GM19035 (cell line): ENCODE results near the gene COL23A1.

ENCODE experiments used
- ATAC-seq: cut with Tn5 transposase; IDR thresholded peaks from one replicate; pipeline ENCODE4 v1.9.1; 2021; ENCODE audit not compliant: unreplicated experiment

Gene COL23A1

DNA sequence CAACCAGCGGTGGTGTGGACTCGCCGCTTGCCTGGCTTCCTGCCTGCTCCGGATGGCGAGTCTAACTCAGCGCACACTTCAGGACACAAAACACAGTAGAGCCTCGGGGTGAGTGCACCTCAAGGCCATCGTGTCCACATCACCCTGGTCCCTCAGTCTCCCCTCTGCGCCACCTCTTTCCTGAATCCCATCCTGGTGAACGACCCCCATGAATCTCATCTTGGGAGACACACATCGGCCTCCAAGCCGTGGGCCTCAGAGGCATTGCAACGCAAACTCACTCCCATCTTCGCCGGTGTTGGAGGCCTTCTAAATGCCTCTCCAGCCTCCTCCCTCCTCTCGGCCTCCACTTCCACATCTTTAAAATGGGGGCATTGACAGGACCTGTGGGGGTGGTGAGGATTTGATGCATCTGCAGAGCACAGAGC is 124.3 kb downstream of the COL23A1 start:
- no peak for ATAC-seq

DNA sequence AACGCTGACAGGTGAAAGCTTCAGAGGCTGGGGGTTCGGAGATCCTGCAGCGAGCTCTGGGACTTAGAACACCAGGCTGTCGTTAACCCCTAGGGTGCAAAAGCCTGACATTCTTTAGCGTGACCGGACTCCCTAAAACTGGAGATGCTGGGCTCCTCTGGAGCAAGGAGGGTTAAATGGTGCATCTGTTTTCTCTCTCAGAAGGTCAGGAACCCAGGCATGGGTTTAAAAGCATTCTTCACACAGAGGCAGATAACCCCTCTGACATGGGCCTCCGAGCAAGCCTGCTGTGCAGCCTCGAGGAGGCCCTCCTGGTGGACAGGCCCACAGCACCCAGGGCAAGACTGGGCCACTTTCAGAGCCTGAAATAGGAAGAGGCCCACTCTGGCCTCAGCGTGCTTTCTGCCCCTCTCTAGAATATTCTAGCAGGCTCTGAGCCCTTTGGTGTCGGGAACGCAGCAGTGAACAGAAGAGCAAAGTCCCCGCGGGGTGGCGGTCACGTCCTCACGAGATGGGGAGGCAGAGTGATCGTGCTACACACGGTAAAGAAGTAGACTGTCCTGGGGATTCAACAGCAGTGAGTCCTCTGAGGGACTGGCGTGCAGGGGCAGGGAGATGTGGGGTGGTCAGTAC is 124.8 kb downstream of the COL23A1 start:
- ATAC-seq = no peak

DNA sequence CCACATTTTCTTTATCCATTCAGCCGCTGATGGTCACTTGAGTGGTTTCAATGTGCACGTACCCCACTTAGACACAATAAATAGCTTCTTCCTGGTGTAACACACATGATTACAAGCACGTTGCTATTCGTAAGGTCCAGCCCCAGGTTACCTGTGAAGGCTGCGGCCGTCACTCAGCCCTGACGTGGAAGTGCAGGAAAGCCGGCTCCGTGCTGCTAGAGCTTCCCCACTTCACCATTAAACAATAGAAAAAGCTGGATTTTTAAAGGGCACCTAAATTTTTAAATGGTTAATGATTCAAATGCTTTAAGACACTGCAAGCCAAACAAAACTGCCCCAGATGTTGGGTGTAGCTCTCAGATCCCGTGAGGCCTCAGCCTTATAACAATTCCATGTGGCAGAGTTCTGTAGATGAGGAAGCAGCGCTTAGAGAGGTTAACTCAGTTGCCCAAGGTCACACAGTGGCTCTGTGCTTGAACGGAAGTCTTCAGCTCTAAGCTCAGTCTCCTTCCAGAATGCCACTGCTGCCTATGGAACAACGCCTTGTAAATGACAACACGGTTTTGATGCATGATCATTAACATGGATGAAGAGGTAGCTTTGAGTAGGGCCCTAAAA is 125.7 kb downstream of the COL23A1 start:
- ATAC-seq = no peak

DNA sequence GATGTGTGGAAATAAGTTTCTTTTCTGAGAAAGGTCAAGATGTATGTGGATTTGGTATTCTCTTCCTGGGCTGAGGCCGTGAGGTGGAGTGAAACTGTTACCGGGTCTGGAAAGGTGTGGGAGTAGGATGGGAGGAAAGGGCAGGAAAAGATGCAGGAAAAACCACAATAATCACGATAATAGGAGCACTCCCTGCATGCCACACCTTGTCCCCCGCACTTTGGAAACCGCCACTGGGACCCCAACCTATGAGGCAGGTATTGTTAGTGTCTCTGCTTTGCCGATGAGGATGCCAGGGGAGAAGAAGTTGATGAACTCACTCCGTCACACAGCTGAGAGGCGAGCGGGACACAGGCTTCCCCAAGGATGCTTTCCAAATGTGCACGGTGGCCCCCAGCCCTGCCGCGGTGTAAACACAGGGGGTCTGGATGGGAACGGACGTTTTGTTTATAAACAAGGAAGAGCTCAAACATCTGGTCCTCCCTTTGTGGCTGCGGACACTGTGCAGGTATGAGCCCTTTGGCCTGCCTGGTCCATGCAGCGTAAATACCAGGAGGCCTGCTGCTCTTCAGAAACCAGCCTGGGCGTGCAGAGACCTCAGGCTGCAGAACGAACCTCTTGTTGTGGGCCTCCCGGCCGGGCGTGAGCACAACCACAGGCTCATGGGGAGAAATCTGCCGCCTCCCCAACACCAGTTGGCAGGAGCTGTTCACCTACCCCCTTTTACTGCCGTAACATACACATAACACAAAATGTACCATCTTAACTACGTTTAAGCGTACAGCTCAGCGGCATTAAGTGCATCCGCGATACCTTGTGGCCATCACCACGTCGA is 126.7 kb downstream of the COL23A1 start:
- ATAC-seq = no peak

DNA sequence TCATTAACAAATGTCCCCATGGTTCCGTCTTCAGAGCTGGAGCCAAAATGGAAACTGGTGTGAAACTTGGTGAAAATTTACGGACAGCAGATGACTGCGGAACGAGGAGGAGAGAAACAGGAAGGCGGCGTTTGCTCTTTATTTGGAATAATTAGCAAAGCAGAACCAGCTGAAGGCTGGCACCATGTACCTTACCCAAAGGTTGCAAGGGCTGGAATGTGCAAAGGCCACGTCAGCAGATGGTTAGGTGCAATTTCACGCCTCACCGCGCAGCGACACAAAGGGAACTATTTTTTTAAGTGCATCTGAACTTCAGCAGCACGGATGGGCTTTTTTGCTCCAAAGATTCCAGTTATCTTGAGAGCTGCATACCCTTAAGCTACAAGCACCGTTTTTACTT is 127.4 kb downstream of the COL23A1 start:
- no peak for ATAC-seq

DNA sequence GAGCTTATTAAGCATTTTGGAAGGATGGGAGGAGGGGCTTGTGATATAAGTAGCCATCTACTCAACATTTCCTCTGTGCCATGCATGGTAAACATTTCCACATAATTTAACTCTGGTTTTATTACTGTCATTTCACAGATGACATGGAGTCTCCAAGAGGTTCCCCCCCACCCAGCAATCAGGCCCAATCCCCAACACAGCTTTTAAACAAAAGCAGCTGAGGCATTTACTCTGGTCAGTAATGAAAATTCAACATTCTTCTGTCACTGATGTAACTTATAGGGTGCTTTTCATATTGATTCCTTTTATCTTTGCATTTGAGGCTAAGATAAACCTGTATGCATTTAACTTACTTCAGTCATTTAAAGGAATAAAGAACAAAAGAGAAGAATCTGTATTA is 128.1 kb downstream of the COL23A1 start:
- no peak for ATAC-seq

DNA sequence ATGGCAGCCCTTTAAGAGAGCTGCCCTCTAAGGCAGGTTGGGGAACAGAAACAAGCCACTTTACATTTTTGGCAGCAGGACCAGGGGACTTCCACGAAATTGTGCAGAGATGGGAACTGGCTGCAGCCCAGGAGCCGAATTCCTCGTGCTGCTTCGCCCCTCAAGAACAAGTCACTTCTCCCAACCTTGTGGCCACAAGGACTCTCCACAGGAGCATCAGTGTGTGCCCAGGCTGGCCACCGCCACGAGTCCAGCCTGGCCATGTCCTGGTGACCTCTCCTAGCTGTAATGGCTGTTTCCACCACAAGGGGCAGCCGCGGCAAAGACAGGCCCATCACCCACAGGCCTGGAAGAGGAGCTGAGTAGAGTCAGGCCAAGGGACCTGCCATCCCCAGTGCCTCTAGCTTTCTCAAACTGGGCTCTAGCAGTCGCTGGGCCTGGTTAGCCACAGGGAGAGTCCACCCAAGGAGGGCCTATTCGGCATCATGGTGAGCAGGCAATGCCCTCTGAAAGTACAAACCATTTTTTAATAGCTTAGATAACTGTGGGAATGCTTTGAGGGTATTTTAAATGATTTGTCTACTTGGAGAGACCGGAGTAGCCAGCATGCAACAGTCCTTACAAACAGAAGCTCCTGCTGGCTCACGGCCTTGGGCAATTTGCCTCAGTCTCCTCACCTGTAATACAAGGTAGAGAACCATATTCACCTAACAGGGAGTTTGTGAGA is 129.0 kb downstream of the COL23A1 start:
- ATAC-seq = no peak

DNA sequence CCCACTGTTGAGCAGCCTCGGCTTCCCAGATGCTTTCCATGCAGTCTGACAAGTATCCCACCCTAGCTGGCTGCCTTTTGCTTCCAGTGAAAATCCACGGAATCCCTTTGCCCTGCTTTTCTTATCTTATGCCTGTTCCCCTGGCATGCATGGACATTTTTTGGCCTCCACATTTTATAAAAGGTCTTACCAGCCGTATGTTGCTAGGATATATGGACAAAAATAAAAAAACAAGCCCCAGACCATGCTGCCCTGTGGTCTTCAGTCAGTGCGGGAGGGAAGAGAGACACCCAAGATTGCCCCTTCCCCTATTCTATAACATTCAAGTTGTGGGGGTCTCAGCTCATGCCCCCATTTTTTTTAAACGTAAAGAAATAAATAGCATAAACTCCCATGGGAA is 129.6 kb downstream of the COL23A1 start:
- no peak for ATAC-seq

DNA sequence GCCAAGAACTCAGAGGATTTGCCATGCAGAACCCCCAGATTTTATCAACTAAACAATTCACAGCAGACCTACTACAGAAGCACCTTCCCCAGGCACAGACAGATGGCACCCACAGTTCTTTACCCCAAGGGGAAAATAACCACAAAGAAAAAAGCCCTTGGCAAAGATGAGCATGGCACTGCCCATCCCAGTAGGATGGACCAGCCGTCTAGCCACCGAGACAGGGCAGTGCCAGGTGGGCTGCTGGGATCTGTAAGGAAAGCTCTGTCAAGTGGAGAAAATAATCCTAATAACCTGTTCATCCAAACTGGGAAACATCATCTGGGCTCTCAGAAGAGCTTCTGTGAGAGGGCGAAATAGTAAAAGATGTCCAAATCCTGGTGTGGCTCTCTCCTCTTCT is 130.0 kb downstream of the COL23A1 start:
- ATAC-seq = no peak

DNA sequence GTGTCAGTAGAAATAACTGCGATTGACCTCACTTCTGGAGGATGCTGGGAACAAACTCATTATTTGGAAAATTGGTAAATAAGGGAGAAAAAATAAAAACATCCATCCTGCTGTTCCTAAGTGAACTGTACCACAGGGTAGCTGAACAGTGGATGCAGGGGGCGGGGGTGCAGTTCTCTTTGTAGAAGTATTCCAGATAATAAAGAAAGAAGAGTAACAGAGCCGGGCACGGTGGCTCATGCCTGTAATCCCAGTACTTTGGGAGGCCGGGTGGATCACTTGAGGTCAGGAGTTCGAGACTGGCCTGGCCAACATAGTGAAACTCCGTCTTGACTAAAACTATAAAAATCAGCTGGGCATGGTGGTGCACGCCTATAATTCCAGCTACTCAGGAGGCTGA is 132.1 kb downstream of the COL23A1 start:
- no peak for ATAC-seq

DNA sequence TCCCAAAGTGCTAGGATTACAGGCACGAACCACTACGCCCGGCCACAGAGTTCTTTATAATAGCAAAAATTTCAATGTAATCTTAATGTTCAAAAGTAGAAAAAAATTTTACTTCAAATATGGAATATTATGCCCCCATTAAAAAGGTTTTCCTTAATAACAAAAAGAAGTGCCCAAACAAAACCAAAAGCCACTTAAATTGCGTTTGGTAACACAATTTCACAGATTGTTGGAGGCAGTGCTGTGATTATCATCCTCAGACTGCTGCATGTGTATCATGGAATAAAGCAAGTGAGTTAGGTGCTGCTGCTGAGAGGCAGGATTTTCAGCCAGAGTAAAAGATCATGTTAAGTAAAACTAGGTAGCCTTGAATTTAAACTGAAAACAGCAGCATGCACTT is 132.7 kb downstream of the COL23A1 start:
- ATAC-seq = no peak

DNA sequence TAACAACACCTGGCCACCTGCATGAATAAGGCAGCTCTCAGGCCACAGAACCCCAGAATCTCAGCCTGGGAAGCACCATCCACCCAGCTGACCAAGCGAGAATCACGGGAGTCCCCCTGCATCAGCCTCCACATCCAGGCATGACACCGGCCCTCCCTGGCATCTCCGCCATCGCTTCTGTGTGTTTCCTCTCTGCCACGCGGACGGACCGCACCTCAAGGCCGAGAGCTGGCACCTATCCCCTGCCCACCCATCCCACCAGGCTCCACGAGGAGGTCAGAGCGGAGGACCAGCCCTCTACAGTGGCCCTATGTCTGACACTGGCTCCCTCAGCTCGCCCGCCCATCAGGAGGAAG is 134.7 kb downstream of the COL23A1 start:
- ATAC-seq = no peak

DNA sequence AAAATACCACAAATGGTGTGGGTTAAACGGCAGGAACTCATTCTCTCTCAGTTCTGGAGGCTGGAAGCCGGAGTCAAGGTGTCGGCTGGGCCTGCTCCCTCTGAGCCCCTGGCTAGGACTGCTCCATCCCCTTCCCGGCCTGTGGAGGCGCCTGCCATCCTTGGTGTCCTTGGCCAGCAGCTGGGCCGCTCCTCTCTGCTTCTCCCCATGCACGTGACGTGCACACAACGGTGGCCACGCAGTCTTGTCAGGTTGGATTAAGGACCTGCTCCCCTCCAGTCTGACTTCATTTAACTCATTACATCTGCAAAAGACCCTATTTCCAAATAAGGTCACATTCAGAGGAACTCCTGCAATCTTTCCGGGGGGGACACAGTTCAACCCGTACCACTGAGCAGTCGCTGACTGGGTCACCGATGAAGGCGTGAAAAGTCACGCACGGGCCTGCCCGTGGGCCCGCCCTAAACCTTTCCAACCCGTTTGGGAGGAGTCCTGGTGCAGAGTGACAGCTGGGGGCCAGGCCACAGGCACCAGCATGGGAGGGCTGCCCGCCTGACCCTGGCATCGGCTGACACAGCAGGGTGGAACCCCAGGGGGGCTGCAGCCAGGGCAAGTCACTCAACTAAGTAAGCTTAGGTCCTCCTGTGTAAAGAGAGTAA is 135.2 kb downstream of the COL23A1 start:
- ATAC-seq = no peak

DNA sequence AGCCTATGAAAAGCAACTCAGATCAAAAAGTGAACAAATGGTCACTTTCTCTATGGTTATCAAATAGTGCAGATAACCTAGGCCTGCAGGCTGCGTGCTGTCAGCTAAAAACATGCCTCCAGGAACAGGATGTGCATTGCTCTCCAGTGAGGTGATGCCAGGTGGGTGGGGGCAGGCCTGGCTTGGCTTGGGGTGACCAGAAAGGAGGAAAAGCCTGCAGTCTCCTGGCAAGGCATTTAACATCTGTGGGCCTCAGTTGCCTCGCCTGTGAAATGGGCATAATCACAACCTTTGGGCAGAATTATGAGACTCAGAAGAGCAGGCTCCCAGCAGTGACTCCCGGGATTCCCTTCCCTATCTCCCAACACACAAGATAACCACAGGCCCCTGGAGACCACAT is 135.9 kb downstream of the COL23A1 start:
- ATAC-seq = no peak

DNA sequence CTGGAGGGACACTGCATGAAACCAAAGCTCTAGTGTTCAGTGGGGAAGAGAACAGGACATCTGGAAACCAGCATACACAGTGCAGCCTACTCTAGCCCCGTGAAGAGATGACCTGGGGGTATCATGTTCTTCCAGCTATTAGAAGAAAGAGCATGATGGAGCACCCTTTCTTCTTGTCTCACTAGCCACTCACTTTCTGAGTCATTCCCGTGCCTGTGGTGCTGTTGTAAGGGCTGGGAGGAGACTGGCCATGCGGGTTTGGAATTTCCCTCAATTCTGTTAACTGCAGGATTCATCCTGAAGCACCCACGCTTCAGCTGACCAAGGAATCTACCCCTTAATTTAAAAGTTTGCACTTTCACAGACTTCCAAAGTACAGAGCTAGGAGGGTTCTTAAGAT is 137.0 kb downstream of the COL23A1 start:
- ATAC-seq = no peak

DNA sequence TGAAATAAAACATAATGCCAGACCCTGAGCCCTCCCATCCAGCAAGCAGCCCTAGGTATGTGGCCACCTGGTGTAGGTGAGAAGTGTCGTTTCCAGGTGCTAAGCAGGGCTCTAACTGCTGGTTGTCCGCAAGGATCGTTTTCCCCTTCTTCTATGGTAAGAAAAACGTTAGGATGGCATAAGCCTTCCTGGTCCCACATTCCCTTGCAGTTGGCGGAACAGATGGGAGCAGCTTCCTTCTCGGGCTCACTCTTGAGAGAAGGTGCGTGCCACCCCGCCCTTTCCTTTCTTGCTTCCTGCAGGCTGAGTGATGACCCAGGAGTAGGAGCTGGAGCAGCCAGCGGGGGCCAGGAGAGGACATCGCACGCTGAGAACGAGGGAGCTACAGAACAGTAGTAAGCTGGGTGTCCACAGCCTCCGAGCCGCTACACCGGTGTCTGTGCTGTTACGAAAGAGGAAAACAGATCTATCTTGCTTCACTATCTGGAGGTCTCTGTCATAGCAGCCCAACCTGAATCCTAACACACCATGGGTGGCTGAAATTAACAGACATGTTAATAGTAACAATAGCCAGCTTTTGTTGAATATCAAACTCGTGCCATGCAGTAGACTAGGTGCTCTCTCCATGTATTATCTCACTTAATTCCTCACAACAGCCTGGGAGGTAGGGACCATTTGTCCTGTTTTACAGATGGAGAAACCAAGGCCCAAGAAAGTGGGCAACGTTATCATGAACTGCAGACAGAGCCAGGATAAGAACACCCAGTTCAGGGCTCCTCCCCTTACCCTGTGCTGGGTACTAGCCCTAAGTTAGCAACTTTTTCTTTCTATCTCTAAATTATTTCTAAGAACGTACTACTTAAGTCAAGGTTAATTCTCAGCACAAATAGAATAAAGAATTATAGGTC is 139.8 kb downstream of the COL23A1 start:
- ATAC-seq = no peak

DNA sequence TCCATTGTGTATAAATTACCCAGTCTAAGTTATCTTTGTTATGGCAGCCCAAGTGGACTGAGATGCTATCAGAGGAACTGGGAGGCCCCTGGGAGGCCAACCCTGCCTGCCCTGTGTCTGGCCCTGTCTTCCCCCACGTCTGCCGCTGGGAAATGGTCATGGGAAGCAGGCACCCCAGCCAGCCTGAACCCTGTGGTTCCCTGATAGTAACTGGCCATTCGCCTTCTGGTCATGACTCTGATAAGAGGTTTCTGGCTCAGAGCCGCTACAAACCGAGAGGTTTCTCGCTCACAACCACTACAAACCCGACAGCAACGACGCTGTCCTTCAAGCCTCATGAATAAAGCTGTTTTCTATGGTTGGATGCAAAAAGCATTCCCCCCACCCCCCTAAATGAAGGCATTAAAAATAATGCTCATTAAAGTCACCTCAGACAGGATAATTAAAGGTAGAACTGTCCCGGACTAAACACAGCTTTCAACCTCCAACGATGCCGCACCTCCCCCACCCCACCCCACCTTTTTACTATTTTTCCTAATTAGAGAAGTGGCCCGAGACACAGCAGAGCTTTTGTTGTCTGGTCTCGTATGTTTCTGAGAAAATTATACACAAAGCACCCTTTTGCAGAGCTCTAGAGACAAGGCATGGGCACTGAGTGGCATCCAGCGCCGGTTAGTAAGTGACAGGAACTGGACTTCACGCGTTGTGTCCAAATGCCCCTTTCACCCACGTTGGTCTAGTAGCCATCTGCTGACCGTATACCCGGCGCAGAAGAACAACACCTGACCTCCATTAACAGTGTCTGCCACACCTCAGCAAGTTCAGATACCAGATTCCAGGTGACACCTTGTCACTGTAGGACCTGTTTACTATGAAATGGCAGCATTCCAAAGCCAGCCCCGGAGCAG is 140.8 kb downstream of the COL23A1 start:
- no peak for ATAC-seq

DNA sequence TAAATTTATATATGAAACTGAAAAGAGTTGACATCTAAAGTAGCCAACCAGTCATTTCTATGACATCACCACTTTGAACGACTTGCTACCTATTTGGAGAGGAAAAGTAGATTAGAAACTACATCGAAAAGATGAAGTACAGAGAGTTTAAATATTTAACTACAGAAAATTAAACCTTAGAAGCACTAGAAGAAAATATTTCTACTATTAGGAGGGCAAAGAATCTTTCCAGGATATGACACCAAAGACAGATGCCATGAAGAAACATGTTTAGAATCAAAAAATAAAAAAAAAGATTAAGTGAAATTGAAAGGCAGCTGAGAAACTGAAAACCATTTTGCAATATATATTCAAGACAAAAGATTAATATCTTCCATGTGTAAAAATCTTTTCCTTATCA is 144.7 kb downstream of the COL23A1 start:
- no peak for ATAC-seq
